GM19395 (cell line): ENCODE data around the gene SPRYD3.
"Not testable (repeated sequence)": the region's sequence is repeated elsewhere in the genome, so short reads cannot be mapped to it uniquely, and the experiment has no call there.

ENCODE experiments used
- ATAC-seq: cut with Tn5 transposase; IDR thresholded peaks from one replicate; pipeline ENCODE4 v1.9.1; 2021; ENCODE audit warnings: mild to moderate bottlenecking, moderate library complexity; ENCODE audit not compliant: unreplicated experiment

SPRYD3 gene, protein sequence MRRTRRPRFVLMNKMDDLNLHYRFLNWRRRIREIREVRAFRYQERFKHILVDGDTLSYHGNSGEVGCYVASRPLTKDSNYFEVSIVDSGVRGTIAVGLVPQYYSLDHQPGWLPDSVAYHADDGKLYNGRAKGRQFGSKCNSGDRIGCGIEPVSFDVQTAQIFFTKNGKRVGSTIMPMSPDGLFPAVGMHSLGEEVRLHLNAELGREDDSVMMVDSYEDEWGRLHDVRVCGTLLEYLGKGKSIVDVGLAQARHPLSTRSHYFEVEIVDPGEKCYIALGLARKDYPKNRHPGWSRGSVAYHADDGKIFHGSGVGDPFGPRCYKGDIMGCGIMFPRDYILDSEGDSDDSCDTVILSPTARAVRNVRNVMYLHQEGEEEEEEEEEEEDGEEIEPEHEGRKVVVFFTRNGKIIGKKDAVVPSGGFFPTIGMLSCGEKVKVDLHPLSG

DNA sequence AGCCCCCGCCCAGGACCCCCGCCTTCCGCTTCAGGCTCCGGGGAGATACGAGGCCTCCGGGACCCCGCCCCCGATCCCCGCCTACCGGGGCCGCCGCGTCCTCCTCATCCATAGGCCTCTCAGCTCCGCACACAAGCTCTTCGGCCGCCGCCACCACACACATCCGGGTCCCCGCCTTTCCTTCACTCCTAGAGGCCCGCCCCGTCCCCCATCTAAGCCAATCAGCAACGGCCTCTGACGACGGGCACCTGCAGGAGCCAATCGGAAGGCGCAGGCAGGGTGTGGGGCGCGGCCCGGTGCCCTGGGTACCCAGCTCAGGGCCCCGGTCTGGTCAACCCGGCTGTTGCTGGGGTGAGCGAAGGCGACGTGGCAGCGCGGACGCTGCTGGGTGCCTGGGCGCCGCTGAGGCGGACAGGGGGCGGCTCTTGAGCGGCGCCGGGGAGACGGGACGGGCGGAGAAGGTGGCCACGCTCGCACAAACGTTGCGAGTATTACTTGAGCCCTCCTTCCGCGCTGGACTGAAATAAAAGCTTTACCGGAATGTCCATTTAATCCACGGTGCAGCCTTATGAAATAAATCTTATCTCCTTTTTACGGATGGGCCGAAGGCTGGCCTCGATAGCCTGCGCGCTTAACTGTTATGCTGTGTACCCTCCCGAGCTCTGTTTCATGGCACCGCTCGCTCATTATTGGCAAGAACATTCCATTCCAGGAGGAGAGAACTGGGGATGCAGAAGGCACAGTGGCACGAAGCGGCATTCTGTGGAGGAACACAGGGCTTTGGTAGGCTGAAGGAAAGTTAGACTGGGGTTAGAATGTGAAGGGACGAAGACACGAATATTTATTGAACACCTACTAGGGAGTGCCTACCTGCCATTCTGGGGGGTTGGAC lies at the start of gene SPRYD3:
Gene SPRYD3 (minus strand): TSS at position 165 of the 892 bp plus-strand sequence. CDS start 57 bp downstream, at position 108.
- peak; percentile 97 for ATAC-seq

DNA sequence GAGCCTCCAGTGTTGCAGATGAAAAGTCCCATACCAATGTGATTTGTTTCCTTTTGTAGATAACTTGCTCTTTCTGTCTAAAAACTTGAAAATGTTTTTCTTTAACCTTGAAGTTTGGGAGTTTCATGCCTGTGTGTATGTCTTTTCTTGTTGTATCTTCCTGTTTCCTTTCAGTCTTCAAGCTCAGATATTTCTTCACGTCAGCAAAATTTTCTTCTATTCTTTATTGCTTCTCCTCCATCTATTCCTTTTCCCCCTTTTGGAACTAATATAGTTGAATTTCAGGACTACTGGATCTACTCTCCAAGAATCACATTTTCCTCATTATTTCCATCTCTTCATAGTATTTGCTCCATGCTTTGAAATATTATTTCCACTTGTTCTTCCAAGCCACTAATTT lies 48.0 kb upstream of the SPRYD3 start:
- no peak for ATAC-seq

DNA sequence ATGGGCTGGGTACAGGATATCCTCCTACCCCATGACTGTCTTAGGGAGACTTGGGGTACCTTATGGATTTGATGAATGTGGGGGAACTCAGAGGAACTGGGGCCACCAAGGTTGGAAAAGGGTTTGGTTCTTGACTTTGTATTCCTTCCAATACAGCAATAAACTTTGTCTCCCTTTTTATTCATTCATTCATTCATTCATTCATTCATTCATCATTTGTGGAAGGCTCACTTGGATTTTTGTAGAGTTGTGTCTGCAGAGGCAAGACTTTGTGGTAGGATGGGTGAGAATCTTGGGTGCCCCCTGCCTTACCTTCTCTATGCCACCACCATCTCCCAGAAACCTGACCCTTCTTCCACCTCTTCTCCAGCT lies 45.1 kb upstream of the SPRYD3 start:
- no peak for ATAC-seq

DNA sequence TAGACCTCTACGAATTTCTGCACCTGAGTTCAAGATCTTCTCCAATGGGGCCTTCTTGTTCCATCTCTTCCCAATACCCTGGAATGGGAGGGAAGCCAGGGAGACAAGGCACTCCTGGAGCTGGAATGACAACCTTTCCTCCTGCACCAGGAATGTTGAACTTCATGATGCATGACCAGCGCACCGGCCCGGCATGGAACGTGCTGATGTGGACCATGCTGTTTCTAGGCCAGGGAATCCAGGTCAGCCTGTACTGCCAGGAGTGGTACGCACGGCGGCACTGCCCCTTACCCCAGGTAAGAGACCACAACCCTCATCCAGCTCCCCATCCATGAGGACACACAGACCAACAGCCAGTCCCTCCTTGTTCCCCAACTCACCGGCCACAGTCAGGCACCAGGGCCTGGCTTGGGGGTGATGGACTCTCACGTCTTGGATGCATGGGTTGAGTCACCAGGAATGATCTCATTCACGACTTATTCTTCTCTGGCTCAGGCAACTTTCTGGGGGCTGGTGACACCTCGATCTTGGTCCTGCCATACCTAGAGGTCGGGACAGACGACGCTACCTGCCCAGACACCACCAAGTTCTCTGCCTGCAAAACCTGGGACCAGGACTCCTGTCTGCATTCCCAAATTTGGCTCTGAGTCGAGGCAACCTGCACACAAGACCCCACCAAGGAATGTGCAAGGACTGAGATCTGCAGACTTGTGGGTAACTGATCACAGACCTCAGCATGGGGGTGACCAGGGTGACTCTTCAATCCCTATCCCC lies 44.6 kb upstream of the SPRYD3 start:
- ATAC-seq: no peak

DNA sequence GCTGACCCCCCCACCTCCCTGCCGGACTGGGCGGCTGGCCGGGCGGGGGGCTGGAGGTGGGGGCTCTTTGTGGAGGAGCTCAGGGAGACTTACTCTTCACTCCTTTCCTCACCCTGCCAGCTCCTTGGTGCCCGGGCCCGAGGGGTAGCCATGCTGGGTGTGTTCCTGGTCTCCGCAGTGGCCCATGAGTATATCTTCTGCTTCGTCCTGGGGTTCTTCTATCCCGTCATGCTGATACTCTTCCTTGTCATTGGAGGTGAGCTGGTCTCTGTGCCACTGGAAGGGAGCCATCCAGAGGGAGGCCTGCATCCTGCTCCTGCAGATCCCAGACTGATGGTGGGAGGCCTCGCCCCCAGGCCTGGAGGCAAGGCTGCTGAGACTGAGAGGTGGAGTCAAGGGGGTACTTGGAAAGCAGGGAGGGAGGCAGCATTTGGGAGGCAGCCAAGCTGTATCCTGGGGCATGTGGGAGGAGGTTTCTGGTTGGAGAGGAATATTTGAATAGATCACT lies 43.8 kb upstream of the SPRYD3 start:
- no peak for ATAC-seq

DNA sequence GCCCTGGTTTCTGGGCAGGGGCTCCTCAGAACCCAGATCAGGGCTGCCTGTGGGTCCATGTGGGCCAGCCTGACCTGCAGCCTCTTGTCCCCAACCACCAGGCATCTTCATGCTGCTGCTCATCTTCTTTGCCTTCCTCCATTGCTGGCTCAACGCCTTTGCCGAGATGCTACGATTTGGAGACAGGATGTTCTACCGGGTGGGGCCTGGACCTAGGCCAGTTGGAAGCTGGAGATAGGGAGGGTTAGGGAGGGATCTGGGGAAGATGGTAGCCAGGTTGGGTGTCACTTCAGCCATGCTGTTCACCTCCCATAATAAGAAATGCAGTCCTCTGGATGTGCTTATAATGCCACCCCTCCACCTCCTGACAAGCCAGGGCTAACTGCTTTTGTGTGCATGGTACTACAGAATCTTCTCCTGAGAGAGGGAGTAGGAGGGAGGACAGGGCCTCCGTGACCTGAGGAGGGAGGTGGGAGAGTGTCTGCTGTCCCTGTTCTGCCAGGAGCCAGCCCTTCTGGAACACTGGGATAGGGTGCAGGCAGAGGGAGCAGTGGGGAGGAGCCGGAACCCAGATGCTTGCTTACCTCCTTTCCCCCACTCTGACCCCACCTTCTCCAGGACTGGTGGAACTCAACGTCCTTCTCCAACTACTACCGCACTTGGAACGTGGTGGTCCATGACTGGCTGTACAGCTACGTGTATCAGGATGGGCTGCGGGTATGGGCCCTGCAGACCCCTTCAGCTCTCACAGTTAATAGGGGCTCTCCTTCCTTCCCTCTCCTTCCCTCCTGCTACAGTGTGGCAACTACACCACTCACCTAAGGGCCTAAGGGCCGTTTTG lies 41.7 kb upstream of the SPRYD3 start:
- no peak for ATAC-seq

DNA sequence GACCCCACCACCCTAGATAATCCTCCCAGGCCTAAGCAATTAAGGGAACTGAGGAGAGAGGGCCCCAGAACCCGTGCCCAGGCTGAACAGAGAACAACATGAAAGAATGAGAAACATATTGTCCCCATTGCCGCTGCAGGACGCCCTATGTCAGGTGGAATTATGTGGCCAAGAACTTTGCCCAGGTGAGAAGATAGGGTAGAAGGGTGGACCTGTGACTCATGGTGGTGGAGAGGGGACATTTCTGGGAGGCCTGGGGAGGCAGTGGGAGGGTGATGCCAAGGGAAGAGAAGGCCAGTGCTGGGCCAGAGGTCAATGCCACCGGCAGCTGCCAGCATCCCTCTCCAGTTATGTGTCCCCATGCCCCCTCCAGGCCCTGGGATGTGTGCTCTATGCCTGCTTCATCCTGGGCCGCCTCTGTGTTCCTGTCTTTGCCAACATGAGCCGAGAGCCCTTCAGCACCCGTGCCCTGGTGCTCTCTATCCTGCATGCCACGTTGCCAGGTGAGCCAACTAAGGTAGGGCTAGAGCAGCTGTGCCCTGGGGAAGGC lies 39.6 kb upstream of the SPRYD3 start:
- no peak for ATAC-seq

DNA sequence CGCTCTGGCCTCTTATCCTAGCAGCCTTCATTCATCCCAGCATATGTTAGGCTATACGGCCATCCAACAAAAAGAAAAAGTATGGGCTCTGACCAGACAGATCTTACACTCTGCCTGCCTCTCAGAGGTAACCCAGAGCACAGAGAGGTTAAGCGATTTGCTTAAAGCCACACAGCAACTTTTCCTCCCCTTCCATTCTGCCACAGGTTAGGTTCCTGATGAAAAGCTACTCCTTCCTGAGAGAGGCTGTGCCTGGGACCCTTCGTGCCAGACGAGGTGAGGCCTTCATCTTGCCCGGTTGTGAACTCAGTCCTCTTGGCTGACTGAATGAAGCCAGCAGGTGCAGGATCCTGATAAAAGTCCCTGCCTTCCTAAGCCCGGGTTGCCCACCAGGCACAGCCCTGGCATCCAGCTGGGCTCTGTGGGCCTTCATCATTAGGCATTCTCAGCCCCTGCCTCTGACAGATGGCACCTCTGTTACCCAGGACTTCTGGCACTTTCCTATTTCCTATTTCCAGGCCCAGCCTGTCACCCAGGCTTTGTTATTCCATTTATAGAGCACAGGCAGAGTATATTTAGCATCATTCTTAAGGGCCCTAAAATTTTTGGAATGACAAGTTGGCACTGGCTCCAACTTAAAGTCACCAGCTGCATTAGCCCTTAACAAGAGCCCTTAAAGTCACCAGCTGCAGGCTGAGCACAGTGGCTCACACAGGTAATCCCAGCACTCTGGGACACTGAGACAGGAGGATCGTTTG lies 36.9 kb upstream of the SPRYD3 start:
- ATAC-seq: no peak

DNA sequence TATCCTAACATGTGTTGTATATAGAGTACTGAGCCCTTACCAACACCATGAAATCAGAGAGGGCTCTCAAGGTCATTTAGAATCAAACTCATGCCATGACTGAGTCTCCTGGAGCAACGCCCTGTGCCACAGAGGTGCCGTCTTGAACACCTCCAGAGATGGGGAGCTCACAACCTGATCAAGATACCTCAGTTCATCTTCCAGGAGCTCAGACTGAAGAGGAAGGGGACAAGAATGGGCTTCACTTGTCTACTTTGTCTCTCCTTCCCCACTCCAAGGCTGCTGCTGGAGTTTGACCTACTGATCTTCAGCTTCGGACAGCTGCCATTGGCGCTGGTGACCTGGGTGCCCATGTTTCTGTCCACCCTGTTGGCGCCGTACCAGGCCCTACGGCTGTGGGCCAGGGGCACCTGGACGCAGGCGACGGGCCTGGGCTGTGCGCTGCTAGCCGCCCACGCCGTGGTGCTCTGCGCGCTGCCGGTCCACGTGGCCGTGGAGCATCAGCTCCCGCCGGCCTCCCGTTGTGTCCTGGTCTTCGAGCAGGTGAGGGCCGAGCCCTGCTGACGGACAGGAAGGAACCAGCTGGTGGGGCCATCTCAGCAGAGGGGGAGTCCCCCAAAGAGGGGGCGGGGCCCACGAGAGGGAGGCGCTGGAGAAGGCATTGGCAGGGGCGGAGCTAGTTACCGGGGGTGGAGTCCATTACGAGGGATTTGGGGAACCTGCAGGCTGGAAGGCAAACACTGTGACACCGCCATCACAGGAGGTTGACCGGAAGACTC lies 36.1 kb upstream of the SPRYD3 start:
- ATAC-seq: no peak

DNA sequence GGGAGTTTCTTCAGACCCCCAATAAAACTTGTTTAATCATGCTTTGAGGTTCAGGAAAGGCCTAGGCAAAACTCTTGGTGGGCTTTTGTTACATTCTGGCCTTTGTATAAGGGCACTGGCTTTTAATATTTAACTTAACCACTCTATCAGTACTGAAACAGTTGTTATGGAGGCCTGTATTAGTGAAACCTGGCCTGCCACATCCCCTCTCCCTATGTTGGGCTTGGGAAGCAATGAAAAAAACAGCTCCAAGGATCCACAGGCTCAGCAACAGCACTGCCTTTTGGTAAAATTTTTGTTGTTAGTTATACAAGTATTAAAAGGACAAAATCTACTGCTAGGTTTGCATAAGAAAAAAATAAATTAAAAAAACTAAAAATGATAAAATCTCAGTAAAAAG lies 34.8 kb upstream of the SPRYD3 start:
- no peak for ATAC-seq

DNA sequence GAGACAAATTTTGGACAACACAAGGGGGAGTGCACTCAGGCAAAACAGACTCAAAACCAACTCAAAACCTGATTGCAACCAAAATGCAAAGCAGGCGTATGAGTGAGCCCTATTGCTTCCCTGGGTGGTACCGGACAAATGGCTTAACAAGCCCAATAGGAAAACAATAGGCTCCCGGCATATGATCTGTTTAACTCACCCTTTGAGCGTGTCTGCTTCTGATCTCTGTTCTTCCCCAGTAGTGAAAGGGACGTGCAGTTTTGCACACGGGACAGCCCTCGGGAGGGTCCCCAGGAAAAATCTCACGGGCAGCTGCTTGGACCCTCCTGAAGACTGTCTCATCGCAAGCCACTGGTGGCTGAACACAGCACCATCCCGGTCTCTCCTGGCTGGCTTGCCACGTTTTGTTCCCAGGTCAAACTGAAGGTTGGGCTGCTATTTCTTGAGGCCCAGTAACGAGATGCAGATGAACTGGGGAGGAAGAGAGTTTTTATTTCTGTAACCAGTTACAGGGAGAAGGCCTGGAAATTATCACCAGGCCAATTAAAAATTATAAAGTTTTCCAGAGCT lies 34.0 kb upstream of the SPRYD3 start:
- no peak for ATAC-seq

DNA sequence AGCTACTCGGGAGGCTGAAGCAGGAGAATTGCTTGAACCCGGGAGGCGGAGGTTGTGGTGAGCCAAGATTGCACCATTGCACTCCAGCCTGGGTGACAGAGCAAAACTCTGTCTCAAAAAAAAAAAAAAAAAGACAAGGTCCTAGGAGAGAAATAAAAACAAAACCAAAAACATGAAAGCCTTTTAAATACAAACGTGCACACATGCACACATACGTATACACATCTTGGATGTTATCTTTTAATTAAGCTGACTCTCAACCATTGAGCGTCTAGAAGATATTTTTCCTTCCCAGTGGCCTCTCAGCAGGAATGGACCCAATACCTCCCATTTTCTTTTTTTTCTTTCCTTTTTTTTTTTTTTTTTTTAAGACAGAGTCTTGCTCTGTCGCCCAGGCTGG lies 33.2 kb upstream of the SPRYD3 start:
- not testable (repeated sequence) for ATAC-seq

DNA sequence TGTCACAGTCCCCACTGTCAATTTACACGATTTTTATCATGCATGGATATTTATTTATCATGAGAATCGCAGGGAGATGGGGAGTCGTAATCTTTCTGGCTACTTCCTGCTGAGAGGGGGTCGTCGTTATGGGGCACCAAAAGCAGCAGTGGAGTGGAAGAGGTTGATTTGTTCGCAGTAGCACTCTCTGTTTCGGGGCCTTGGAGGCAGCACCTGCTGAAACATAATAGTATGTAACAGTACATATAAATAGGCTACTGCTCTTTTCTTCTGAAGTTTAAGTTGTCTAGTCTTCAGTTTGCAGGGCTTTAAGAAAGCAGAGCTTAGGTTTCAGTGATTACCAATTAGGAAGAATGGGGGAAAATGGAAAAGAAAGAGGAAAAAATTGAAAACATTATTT lies 27.9 kb upstream of the SPRYD3 start:
- ATAC-seq: no peak

DNA sequence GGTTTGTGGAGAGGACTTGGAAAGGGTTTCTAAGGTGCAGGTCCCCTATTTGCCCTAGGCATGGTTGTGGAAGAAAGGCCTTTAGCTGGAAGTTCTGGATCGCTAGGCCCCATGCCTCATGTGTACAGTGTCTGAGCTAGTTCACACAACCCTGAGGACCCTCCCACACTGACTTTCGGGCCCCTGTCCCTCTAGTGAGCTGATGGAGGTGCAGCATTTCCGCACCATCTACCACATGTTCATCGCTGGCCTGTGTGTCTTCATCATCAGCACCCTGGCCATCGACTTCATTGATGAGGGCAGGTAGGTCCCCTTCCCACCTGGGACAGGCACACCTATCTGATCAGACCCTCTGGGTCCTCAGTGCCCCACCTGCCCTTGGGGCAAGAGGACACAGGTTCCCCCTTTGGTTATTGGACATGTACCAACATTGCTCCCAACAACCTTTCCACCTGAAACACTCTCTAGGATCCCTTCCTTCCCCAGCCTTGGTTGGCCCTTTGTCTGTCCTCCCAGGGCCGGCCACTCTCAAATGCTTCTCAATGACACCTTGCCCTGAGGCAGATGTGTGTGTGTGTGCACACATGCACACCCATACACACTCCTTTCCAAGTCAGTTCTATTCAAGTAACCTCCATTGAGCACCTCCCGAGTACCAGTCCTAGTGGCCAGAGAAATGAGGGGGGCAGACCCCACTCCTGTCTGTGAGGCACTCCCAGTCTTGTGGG lies 26.7 kb upstream of the SPRYD3 start:
- no peak for ATAC-seq

DNA sequence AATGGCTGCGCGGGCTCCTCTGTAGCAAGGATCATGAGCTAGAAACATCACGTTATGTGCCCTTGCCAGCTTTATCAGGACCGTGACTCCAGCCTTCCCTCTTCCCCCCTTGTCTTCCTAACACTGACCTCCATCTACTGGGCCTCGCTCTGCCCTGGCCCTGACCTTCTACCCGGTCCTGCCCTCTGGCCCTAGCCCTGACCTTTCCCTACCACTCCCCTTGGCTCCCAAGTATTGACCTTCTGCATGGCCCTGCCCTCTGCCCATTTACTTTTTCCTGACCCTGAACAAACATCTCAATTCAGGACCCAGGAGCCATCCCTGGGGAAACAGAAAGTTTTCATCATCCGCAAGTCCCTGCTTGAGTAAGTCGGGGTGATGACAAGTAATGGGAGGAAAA lies 26.1 kb upstream of the SPRYD3 start:
- ATAC-seq: no peak

DNA sequence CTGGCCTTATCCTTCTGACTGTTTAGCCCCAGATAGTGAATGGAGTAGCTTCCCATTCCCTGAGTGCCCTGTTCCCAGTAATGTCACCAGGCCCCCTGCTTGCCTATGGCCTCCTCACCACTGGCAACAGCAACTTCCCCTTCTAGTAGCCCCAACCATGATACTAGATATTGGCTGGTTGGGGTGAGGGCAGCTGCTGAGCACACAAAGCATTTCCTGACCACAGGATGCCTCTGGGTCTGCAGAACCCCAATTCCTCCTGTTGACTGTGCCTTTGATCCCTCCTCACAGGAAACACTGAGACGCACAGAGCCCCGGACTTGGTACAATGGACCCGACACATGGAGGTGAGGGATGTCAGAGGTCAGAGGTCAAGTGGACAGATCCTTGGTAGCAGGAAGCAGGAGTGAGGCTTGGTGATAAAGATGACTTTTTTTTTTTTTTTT lies 24.7 kb upstream of the SPRYD3 start:
- no peak for ATAC-seq
